Thyroid gland (tissue), 4 donors: Measurements from ENCODE around the gene SHC4. TPM values are rescaled to one million over a fixed set of nuclear protein-coding genes. Genes with fewer than 3 reads are reported as not detected.
"Not testable (repeated sequence)": the region's sequence is repeated elsewhere in the genome, so short reads cannot be mapped to it uniquely, and the experiment has no call there.

Experiments
- DNase-seq, 2 donors: peaks; one replicate each; pipeline ENCODE4 v3.0.0-alpha.2; 2019
- H3K27ac ChIP-seq, 3 donors: fragments of 200-600 bp; sonication (generic); 1 replicate in 2 of 3; 2 replicates in 1 of 3; pipeline ENCODE4 v1.5.1; 2016 to 2019; ENCODE audit warnings: mild to moderate bottlenecking in 1 of 3, moderate library complexity in 1 of 3
- H3K27me3 ChIP-seq: fragments of 200-600 bp; sonication (generic); one replicate; pipeline ENCODE4 v1.5.1; 2019
- H3K36me3 ChIP-seq, 2 donors: fragments of 200-600 bp; sonication (generic); one replicate each; pipeline ENCODE4 v1.5.1; 2016 to 2019
- H3K4me1 ChIP-seq, 2 donors: fragments of 200-600 bp; sonication (generic); one replicate each; pipeline ENCODE4 v1.5.1; 2017 to 2019
- H3K4me3 ChIP-seq, 3 donors: fragments of 200-600 bp; sonication (generic); replicated peaks in 1 of 3; 1 replicate in 2 of 3; 2 replicates in 1 of 3; pipeline ENCODE4 v1.5.1; 2016; ENCODE audit warnings: mild to moderate bottlenecking in 1 of 3
- H3K9me3 ChIP-seq: fragments of 200-600 bp; sonication (generic); one replicate; pipeline ENCODE4 v1.5.1; 2017
- CTCF ChIP-seq, 6 experiments: fragments of 200-600 bp in 3 of 6; fragments of 450-650 bp in 3 of 6; sonication (generic) in 3 of 6; IDR thresholded peaks; one replicate each; pipeline ENCODE4 v1.5.1; 2016 to 2019; ENCODE audit warnings: antibody characterized with exemption in 6 of 6, mild to moderate bottlenecking in 2 of 6, inconsistent platforms in 1 of 6, moderate library complexity in 1 of 6
- POLR2A ChIP-seq, 2 donors: fragments of 450-650 bp; IDR thresholded peaks; one replicate each; pipeline ENCODE4 v1.6.1; 2017; ENCODE audit warnings: antibody characterized with exemption in 2 of 2, mild to moderate bottlenecking in 2 of 2, moderate library complexity in 1 of 2
- WGBS, 2 donors: methylation state at CpG; one replicate each; pipeline ENCODE4 v1.1.5; 2017; 5-methylcytosine and 5-hydroxymethylcytosine counted together
- intact Hi-C: fragments of 100-400 bp; cut with DNase I; formaldehyde crosslinking; loops from one replicate; pipeline ENCODE4 v1.15.1; 2023
- total RNA-seq, 4 donors: library from RNA; depleted of rRNA; stranded (reverse); fragments of >200 nt; gene quantifications; one replicate each; pipeline ENCODE4 v1.2.3, GENCODE V29; 2016

Gene SHC4
- total RNA-seq, 4 donors from 2014 or later, result 0.13 to 1.1 (median 0.49) TPM

DNA sequence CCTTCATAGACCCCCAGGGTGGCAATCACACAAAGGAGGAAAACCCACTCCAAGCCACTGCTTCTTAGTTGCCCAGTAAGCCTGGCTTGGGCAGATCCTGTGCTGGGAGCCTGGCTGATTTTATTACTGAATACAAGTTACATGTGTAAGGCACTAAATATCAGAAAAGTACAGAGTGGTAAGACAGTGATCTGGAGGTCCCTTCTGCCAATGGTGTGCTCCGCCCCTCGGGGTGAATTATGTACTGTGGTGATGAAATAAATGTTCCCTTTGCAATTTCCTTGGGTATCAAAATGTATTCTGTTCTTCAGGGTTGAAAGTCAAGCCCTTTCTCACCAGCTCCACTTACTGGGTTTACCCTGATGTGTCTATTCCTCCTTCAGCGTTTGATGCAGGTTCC is 47.0 kb downstream of the SHC4 start:
- no peak overlapping the region for H3K27ac ChIP-seq
- no peak overlapping the region for H3K4me3 ChIP-seq
- TF ChIP-seq POLR2A (IDR thresholded peaks at IDR 0.05) (no peak), CTCF (IDR thresholded peaks at IDR 0.05) (no peak)
- no peak for DNase-seq
- 89 to 94% methylated on average over 3 of the region's 3 CpGs for WGBS, 2 donors
- H3K27me3 ChIP-seq, result no peaks in the 10 kb centered on the region
- no peaks in the 10 kb centered on the region for H3K9me3 ChIP-seq
- H3K36me3 ChIP-seq, result no peaks in the 10 kb centered on the region
- intact Hi-C loops, result no loop called here
- H3K4me1 ChIP-seq, result no peaks in the 10 kb centered on the region

- TF ChIP-seq CTCF (IDR thresholded peaks at IDR 0.05), result no peak
- TF ChIP-seq POLR2A (IDR thresholded peaks at IDR 0.05), result no peak
- DNase-seq, result no peak
- H3K27ac ChIP-seq, result no peak overlapping the region
- H3K9me3 ChIP-seq, result no peaks in the 10 kb centered on the region
- intact Hi-C loops, result no loop called here
- H3K27me3 ChIP-seq, result no peaks in the 10 kb centered on the region
- no peaks in the 10 kb centered on the region for H3K36me3 ChIP-seq
- 80 to 88% methylated on average over 3 of the region's 3 CpGs for WGBS, 2 donors
- no peak overlapping the region for H3K4me3 ChIP-seq
- H3K4me1 ChIP-seq, result no peaks in the 10 kb centered on the region
Measured at GRCh38 chr15:48915861-48916260, 47.9 kb downstream of the SHC4 start.

GRCh38 chr15:48914717-48915116 is 49.0 kb downstream of the SHC4 start:
- H3K36me3 ChIP-seq, result no peaks in the 10 kb centered on the region
- WGBS, 2 donors, result 97% methylated on average over 3 of the region's 3 CpGs
- H3K4me1 ChIP-seq, result no peaks in the 10 kb centered on the region
- TF ChIP-seq CTCF (IDR thresholded peaks at IDR 0.05), result no peak
- no peak for TF ChIP-seq POLR2A (IDR thresholded peaks at IDR 0.05)
- H3K27me3 ChIP-seq, result no peaks in the 10 kb centered on the region
- no peak overlapping the region for H3K27ac ChIP-seq
- intact Hi-C loops, result no loop called here
- DNase-seq, result no peak
- no peaks in the 10 kb centered on the region for H3K9me3 ChIP-seq
- H3K4me3 ChIP-seq, result no peak overlapping the region

DNA sequence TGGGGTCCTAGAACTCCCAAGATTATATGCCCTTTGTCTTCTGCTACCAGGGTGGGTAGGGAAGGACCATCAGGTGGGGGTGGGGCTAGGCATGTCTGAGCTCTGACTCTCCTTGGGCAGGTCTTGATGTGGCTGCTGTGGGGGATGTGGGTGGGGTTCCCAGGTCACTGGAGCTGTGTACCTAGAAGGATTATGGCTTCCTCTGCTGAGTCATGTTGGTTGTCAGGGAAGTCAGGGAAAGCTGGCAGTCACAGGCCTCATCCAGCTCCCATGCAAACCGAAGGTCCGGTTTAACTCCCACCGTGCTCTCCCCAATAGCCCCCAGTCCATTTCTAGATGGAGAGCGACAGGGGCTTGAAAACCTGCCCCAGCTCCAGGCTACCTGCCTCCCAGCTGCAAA is 50.6 kb downstream of the SHC4 start:
- WGBS, 2 donors, result 93 to 97% methylated on average over 4 of the region's 4 CpGs
- no peaks in the 10 kb centered on the region for H3K27me3 ChIP-seq
- no peaks in the 10 kb centered on the region for H3K4me1 ChIP-seq
- DNase-seq, result no peak
- H3K27ac ChIP-seq, result no peak overlapping the region
- H3K9me3 ChIP-seq, result no peaks in the 10 kb centered on the region
- intact Hi-C loops, result no loop called here
- no peak overlapping the region for H3K4me3 ChIP-seq
- no peaks in the 10 kb centered on the region for H3K36me3 ChIP-seq
- TF ChIP-seq POLR2A (IDR thresholded peaks at IDR 0.05) (no peak), CTCF (IDR thresholded peaks at IDR 0.05) (no peak)

- H3K4me1 ChIP-seq, H3K4me3 ChIP-seq, DNase-seq, H3K9me3 ChIP-seq, intact Hi-C loops, H3K36me3 ChIP-seq, H3K27ac ChIP-seq, H3K27me3 ChIP-seq: not testable (repeated sequence)
- WGBS, 2 donors, result 89% methylated on average over 2 of the region's 2 CpGs
Measured at GRCh38 chr15:48910554-48910953, 53.2 kb downstream of the SHC4 start.

DNA sequence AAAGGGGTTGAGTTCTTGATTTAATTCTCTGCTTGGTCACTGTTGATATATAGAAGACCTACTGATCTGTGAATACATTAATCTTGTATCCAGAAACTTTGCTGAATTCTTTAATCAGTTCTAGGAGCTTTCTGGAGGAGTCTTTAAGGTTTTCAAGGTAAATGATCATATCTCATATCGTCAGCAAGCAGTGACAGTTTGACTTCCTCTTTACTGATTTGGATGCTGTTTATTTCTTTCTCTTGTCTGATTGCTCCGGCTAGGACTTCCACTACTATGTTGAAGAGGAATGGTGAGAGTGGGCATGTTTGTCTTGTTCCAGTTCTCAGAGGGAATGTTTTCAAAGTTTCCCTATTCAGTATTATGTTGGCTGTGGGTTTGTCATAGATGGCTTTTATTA is 54.4 kb downstream of the SHC4 start:
- WGBS, 2 donors, result 76 to 85% methylated on average over 2 of the region's 2 CpGs
- H3K9me3 ChIP-seq, DNase-seq, H3K27ac ChIP-seq, H3K36me3 ChIP-seq, H3K4me1 ChIP-seq, H3K4me3 ChIP-seq, H3K27me3 ChIP-seq, intact Hi-C loops: not testable (repeated sequence)
